ENCODE data around the gene FUT8.
A peak's percentile ranks its signal among the peaks of the same experiment; 100 is the strongest.

Gene FUT8

DNA sequence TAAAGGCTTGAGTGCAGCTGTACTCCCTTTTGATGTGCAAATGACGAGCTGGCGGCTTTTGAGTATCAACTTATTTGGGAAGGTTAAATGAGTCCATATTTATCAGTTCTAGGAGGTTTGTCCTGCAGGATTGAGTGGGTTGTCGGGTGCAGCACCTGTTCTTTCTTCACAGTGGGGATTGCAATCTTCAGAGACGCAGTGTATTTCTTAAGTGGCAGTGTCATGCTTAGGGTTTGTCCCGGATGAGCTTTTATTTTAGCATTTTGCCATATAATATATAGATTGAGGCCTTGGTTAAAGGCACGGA is 1.2 kb downstream of the FUT8 start:
- Histone ChIP-seq H3K9me3 (ENCODE audit: insufficient read depth, low read depth, low read length) (no peaks in the 10 kb centered on the region), H4K20me1 (ENCODE audit: insufficient read depth, low read length, poor library complexity, severe bottlenecking) (peaks cover 49% of the 10 kb centered on the region), H3F3A (ENCODE audit: low read depth) (no peaks in the 10 kb centered on the region), H3K4me1 (ENCODE audit: insufficient read depth, low read length, poor library complexity, severe bottlenecking) (peaks cover 45% of the 10 kb centered on the region), H3K9ac (ENCODE audit: low read depth, low read length, poor library complexity, severe bottlenecking) (peak overlapping the region; percentile 87), H2AFZ (ENCODE audit: low read length) (peak overlapping the region; percentile 83; the same call in 1 of the 2 replicates), H3K27me3 (ENCODE audit: insufficient read depth, low read length, poor library complexity, severe bottlenecking) (no peaks in the 10 kb centered on the region), H3K4me2 (ENCODE audit: low read depth, low read length, poor library complexity, severe bottlenecking) (peak overlapping the region; percentile 90), H3K36me3 (ENCODE audit: insufficient read depth, low read length) (no peaks in the 10 kb centered on the region), H3K4me3 (ENCODE audit: low read length, poor library complexity, severe bottlenecking) (peak overlapping the region; percentile 95), H3K79me2 (ENCODE audit: insufficient read depth, low read length) (peaks cover 58% of the 10 kb centered on the region), H3K9me2 (replicated peaks; ENCODE audit: low read depth, low read length) (no peaks in the 10 kb centered on the region)
- TF ChIP-seq EZH2phosphoT487 (IDR thresholded peaks at IDR 0.05; ENCODE audit: borderline replicate concordance): no peak
- TF ChIP-seq, protein P1, sequence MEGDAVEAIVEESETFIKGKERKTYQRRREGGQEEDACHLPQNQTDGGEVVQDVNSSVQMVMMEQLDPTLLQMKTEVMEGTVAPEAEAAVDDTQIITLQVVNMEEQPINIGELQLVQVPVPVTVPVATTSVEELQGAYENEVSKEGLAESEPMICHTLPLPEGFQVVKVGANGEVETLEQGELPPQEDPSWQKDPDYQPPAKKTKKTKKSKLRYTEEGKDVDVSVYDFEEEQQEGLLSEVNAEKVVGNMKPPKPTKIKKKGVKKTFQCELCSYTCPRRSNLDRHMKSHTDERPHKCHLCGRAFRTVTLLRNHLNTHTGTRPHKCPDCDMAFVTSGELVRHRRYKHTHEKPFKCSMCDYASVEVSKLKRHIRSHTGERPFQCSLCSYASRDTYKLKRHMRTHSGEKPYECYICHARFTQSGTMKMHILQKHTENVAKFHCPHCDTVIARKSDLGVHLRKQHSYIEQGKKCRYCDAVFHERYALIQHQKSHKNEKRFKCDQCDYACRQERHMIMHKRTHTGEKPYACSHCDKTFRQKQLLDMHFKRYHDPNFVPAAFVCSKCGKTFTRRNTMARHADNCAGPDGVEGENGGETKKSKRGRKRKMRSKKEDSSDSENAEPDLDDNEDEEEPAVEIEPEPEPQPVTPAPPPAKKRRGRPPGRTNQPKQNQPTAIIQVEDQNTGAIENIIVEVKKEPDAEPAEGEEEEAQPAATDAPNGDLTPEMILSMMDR (conservative IDR thresholded peaks at IDR 0.05; ENCODE audit: low read length): no peak

DNA sequence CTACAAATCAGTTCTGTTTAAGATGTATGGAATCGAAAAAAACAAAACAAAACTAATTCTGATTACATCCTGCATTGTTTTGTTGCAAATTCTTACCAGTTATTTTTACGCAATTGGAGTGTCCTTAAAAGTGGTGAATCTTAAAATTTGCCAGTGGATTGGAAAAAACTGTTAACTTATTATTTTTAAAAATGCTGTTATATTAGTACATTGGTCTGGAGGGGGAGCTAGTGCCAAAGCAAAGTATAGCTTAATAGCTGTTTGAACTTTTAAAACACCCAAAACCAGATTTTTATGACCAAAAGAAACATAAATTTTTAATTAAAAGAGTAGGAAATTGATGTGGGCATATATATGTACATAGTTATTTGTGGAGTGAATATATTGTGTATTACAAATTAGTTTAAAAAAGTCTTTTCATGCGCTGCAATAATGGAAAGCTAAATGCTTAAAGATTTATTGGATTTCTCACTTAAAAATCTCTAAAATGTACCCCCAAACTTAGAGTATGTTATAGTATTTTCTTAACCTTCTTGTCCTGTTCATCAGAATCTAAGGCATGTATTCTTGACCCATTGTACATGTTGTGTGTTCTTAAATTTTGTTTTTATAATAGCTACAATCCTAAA is 2.5 kb downstream of the FUT8 start:
- no peaks in the 10 kb centered on the region for H3K9me2 ChIP-seq (replicated peaks; ENCODE audit: low read depth, low read length)
- peak overlapping the region; percentile 87 for H3K9ac ChIP-seq (ENCODE audit: low read depth, low read length, poor library complexity, severe bottlenecking)
- H3K27me3 ChIP-seq (ENCODE audit: insufficient read depth, low read length, poor library complexity, severe bottlenecking): no peaks in the 10 kb centered on the region
- no peak for TF ChIP-seq EZH2phosphoT487 (IDR thresholded peaks at IDR 0.05; ENCODE audit: borderline replicate concordance)
- TF ChIP-seq, protein P1 (conservative IDR thresholded peaks at IDR 0.05; ENCODE audit: low read length): peak; percentile 82
- peaks cover 55% of the 10 kb centered on the region for H4K20me1 ChIP-seq (ENCODE audit: insufficient read depth, low read length, poor library complexity, severe bottlenecking)
- H3K36me3 ChIP-seq (ENCODE audit: insufficient read depth, low read length): no peaks in the 10 kb centered on the region
- H3K9me3 ChIP-seq (ENCODE audit: insufficient read depth, low read depth, low read length): no peaks in the 10 kb centered on the region
- H3F3A ChIP-seq (ENCODE audit: low read depth): no peaks in the 10 kb centered on the region
- peak overlapping the region; percentile 90 for H3K4me2 ChIP-seq (ENCODE audit: low read depth, low read length, poor library complexity, severe bottlenecking)
- peaks cover 51% of the 10 kb centered on the region for H3K4me1 ChIP-seq (ENCODE audit: insufficient read depth, low read length, poor library complexity, severe bottlenecking)
- peak overlapping the region; percentile 95 for H3K4me3 ChIP-seq (ENCODE audit: low read length, poor library complexity, severe bottlenecking)
- peaks cover 68% of the 10 kb centered on the region for H3K79me2 ChIP-seq (ENCODE audit: insufficient read depth, low read length)
- no peak overlapping the region for H2AFZ ChIP-seq (ENCODE audit: low read length)

DNA sequence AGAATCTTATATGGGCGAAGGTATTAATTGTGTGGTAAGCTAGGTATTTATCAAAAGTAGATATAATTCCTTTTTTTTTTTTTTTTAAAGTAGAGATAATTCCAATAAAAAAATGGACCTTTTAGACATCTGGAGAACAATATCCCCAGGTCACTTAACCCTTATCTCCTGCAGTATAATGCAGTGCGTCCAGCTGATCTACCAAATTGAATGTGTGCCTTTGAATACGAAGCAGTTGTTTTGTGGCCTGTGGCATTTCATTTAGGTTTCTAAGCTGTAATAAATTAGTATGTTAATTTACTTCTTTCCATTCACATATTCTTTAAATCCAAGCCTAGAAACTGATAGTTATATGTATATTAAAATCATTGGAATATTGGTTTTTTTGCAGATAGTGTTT is 3.1 kb downstream of the FUT8 start:
- no peaks in the 10 kb centered on the region for H3F3A ChIP-seq (ENCODE audit: low read depth)
- H3K4me2 ChIP-seq (ENCODE audit: low read depth, low read length, poor library complexity, severe bottlenecking): peak overlapping the region; percentile 90
- no peaks in the 10 kb centered on the region for H3K9me3 ChIP-seq (ENCODE audit: insufficient read depth, low read depth, low read length)
- no peaks in the 10 kb centered on the region for H3K36me3 ChIP-seq (ENCODE audit: insufficient read depth, low read length)
- H3K9ac ChIP-seq (ENCODE audit: low read depth, low read length, poor library complexity, severe bottlenecking): peak overlapping the region; percentile 10
- H3K4me1 ChIP-seq (ENCODE audit: insufficient read depth, low read length, poor library complexity, severe bottlenecking): peaks cover 51% of the 10 kb centered on the region
- TF ChIP-seq, protein P1 (conservative IDR thresholded peaks at IDR 0.05; ENCODE audit: low read length): no peak
- TF ChIP-seq EZH2phosphoT487 (IDR thresholded peaks at IDR 0.05; ENCODE audit: borderline replicate concordance): no peak
- peaks cover 72% of the 10 kb centered on the region for H3K79me2 ChIP-seq (ENCODE audit: insufficient read depth, low read length)
- peak overlapping the region; percentile 95 for H3K4me3 ChIP-seq (ENCODE audit: low read length, poor library complexity, severe bottlenecking)
- H4K20me1 ChIP-seq (ENCODE audit: insufficient read depth, low read length, poor library complexity, severe bottlenecking): peaks cover 59% of the 10 kb centered on the region
- H3K9me2 ChIP-seq (replicated peaks; ENCODE audit: low read depth, low read length): no peaks in the 10 kb centered on the region
- no peaks in the 10 kb centered on the region for H3K27me3 ChIP-seq (ENCODE audit: insufficient read depth, low read length, poor library complexity, severe bottlenecking)
- no peak overlapping the region for H2AFZ ChIP-seq (ENCODE audit: low read length)

All from Loucy (cell line).